NCI-H1092 (cell line): ENCODE results near the gene MEPCE.

ENCODE experiments used
- DNase-seq: peaks from one replicate; lab custom pipeline; 2025; lab: John Stamatoyannopoulos, UW

Gene MEPCE

DNA sequence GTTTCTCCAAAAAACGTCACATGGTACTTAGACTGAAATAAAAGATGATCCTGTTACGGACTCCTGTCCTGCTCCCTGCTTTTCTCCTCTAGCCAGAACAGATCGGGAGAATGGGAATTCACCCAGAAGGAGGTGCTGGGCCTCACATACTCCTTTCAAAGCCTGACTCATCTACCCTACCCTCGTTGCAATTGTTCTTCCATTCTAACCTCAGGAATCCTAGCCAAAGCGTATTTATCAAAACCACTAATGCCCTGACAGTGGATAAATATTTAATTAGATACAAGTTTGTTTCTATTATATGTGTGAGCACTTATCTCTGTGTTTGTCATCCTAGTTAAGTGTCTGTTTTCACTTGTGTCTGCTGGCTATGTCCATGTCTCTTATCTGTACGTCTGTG lies 22.9 kb upstream of the MEPCE start:
- DNase-seq, result no peak

DNA sequence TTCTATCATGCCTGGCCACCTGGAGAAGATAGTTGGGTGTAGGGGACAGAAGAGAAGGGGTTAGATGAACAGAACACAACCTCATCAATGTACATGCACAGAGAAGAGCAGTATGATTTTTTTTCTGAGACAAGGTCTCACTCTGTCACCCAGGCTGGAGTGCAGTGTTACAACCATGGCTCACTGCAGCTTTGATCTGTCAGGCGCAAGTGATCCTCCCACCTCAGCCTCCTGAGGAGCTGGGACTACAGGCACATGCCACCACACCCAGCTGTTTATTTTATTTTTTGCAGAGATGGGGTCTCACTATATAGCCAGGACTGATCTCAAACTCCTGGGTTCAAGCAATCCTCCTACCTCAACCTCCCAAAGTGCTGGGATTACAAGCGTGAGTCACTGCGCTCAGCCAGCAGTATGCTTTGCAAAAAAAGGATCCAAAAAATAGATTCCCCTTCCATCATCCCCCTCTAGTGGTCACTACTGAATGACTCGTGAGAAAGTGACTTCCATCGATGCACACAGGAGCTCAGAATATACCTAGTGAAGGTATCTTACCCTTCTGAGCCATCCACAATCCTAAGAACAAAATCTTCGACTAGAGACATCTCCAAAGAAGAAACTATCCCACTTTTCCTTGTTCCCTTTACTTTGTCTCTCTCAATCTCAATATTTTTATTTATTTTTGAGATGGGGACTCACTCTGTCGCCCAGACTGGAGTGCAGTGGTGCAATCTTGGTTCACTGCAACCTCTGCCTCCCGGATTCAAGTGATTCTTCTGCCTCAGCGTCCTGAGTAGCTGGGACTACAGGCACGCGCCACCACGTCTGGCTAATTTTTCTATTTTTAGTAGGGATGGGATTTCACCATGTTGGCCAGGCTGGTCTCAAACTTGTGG lies 22.1 kb upstream of the MEPCE start:
- peak; percentile 23 for DNase-seq

DNA sequence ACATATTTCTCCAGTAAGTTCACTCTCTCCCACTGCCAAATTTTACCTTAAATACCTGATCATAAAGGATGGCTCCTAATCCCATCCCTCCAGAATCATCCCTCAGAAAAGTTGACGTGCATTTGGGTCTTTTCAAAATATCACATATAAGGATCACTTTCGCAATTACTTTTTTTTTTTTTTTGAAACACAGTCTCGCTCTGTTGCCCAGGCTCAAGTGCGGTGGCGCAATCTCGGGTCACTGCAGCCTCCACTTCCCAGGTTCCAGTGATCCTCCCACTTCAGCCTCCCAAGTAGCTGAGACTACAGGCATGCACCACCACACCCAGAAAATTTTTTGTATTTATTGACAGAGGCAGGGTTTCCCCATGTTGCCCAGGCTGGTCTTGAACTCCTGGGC lies 18.5 kb upstream of the MEPCE start:
- no peak for DNase-seq

DNA sequence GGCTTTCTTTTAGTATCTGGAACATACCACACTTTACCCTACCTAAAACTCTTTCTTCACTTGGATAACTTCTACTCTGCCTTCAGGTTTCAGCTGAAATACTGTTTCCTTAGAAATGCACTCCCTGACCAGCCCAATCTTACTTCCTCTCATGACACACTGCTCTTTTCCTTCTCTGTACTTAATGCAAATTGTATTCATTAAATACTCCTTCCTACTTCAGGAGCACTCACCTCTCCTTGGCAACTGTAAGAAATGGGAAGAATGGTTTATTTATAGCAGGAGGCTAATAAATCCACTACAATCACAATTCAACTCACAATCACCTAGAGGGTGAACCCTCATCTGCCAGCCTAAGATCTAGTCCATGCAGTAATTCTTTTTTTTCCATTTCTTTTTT lies 16.3 kb upstream of the MEPCE start:
- DNase-seq, result no peak

DNA sequence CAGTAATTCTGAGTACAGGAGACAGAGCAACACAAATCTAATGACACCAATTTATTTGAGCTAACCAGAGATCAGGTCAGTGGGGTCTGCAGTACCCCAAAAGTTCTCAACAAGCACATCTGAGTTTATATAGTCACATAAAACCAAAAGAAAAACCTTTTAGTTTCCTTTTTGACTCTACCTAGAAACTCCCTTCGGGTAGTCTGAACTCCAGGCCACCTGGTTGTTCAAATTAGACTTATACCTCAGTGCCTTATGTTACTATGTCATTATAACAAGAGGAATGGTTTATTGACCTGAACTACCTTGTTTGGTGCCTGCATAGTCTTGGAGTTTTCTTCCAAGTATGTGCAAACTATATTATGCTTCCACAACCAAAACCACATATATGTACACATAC lies 15.7 kb upstream of the MEPCE start:
- DNase-seq, result no peak

DNA sequence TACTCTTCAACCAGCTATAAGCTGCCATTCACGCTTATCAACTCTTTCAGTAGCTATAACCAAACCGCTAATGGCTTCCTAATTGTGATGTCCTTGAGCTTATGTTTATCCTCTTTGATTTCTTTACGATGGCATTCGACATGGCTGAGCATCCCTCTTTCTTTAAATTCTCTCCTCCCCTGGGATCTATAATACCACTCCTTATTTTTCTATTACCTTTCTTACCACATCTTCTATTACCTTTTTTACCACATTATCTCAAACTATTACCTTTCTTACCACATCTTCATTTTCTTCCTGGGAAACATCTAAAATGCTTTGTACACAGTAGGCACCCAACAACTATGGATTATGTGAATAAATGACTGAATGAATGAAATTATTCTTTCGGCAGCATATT lies 14.2 kb upstream of the MEPCE start:
- no peak for DNase-seq

DNA sequence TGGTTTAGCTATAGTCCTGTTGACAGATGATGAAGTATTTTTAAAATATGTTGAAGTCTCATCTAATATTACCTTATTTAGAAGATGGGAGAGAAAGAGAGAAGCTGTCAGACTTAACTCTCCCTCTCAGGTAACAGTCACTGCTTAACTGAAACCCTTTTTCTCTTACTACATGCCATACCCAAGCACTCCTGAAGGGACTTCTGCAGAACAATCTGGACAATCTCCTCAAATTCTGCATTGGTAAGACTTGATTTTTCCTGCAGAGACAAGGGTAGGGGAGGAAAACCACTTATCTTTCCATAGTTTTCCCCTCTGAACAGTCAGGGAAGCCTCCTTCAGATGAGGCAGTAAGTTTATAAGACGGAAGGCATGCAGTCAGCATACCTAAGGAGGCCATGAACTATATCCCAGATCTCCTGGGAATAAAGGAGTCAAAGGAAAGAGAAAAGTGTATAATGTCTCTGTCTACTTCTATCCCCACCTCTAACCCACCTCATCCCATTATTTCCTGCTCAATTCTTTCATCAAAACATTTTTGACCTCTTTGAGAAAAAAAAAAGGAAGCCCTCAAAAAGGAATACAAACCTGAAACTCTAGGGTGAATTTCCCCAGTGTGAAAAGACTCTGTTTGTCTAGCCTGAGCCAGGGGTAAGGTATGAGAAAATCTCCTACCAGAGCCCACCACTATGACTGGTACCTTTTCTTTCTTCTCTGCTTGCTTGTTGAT lies 10.5 kb upstream of the MEPCE start:
- no peak for DNase-seq

DNA sequence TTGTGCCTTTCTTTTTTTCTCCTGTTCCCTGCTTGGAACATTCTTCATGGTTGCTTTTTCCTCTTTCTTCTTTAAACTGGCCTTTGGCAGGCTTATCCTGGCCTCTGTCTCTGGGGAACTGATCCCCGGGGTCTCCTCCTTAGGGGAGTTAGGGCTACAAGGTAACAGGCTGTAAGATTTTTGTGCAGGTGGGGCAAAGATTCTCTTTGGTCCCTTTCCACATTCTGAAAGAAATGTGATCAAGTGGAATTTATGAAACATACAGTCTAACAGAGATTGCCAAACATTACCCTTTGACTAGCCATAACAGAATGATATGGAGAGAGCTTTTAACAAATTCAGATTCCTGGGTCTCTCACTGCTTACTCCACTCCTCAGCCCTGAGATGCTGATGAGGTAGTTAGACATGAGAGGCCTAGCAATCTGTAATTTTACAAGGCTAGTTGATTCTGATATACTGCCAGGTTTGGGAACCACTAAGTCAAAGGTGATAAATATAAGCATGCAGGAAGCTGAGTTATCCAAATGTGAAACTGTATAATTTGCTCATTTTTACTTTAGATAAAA lies 9.9 kb upstream of the MEPCE start:
- DNase-seq, result no peak

DNA sequence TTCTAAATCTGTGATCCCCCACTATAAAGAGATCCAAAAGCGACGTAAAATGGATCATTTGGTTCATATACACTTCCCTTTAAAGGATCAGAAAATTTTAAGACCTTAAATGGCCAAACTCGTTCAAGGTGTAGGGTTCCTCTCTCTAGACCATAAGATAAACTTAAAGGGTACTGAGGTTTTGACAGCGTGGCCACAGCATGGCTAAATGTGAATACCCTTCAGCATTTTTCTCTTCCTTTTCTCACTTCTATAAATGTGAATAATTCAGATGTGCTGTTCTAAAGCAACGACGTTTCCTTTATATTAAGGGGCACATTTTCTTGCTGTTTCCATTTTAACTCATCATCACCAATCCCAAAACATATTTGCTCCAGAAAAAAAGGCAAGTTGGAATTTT lies 6.3 kb upstream of the MEPCE start:
- DNase-seq, result no peak

DNA sequence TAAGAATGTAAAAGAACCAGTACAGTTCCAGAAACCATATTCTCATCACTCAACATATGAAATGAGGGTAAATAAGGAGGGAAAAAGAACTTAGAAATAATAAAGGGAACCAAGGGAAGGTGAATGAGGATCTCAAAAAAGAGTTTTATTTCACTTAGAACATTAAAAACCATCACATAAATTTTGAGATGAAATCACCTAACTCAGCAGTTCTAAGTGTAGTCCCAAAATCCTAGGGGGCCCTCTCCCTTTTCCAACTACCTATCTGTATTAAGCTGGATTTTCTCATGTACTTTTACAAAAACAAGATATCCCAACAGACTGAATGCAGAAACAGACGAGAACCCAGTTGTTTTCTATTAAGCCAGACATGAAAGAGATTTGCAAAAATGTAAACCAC lies 4.3 kb upstream of the MEPCE start:
- no peak for DNase-seq

DNA sequence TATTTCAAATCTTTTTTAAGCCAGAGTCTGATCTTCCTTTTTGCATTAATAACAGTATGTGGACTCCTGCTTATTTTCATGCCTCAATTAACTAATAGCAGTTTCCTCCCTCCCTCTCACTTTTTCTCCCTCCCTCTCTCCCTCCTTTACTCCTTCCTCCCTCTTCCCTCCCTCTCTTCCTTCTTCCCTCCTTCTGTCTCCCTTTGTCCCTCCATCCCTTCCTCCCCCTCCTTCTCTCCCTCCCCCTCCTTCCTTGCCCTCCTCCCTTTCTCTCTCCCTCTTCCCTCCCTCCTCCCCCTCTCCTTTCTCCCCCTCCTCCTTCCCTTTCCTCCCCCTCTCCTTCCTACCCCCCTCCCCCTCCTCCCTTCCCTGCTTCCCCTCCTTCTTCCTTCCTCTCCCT lies 3.1 kb upstream of the MEPCE start:
- no peak for DNase-seq

DNA sequence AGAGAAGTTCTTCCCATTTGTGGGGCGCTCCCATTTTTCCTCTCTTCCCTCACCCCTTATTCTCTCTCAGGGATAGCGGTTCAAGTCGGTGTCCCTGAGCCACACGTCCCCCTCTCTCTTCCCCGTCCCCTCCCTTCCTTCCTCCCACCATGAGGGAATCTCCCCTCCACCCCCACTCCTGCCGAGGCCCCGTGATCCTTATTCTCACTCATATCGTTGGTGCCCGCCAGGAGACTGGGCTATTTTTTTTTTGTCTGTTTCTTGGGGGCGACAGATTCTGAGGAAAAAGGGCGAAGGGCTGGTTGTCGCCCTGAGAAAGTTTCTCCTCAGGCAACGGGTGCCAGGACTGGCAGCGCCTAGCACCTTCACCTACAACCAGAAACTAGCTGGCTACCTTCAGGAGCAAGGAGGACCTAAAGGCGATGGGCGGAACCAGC lies 1.9 kb upstream of the MEPCE start:
- no peak for DNase-seq

DNA sequence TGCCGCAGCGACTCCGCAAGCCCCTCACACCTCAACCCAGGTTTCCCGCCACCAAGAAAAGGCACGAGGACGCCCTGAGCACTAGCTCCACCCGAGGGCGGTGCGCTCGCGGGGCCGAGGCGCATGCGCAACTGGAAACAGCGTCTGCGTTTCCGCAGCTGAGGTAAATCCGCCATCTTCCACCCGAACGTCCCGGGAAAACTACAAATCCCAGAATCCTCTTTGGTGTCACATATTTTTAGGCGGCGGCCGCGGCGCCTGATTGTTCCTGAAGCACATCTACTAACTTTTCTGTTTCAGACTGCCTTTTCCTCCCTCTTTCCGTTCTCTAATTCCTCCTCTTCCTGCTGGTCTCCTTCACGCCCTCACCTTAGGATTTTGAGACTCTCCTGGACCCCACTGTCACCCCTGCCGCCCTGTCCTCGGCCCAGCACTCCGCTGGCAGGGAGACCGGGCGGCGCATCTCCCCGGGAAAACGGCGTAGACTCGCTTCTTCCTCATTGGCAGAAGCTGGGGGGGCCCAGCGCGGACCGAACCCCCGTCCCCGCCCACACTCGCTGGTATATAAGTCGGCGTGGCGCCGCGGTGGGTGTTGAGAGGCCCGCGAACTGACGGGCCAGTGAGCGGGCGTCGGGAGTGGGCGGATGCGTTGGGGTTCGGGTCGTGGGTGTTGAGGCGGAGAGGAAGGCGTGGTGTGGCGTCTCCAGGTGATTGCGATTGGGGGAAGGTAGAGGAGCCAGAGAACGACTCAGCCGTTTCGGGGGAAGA lies 1.2 kb upstream of the MEPCE start, which contains the start of gene ZCWPW1:
ZCWPW1 (minus strand) TSS at position 505 of the 768 bp plus-strand sequence. CDS start 8,054 bp downstream, outside the sequence.
- DNase-seq, result peak; percentile 97

DNA sequence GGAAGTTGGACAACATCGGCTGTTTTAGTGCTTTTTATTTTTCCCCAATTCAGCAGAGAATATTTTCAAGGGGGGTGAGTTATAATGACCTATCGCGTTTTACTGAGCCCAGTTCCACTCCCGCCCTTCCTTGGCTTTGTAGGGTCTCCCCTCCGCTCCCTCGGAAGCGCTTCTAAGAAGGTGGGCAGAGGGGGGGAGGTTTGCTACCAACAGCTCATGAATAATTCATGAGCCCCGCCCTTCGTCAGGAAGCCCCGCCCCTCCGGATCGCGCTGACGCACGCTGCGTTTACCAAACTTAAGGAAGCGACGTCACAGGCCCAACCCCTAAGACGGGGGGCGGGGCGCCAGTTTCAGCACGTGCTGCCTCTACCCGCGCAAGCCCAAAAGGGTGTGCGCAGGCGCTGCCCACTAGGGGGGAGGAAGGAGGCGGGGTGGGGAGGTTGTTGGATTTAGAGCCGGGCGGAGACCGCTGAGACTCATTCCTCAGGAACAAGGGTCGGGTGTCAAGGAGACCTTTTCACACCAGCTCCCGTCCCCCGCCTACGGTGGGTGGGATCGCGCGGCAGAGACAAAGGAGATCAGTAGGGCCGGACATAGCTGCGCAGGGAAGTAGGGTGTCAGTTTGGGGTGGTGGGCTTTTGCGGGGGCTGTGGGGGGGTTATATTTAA lies 529 bp upstream of the MEPCE start:
- peak; percentile 100 for DNase-seq

DNA sequence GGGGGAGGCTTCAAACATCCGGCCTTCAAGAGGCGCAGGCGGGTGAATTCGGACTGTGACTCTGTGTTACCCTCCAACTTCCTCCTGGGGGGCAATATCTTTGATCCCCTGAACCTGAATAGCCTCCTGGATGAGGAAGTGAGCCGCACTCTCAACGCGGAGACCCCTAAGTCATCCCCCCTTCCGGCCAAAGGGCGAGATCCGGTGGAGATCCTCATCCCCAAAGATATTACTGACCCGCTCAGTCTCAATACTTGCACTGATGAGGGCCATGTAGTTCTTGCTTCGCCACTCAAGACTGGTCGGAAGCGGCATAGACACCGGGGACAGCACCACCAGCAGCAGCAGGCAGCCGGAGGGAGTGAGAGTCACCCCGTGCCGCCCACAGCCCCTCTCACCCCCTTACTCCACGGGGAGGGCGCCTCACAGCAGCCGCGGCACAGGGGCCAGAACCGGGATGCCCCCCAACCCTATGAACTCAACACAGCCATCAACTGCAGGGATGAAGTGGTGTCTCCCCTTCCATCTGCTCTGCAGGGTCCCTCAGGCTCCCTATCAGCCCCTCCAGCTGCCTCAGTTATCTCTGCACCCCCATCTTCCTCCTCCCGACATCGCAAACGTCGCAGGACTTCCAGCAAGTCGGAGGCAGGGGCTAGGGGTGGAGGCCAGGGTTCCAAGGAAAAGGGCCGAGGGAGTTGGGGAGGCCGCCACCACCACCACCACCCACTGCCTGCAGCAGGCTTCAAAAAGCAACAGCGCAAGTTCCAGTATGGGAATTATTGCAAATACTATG lies 1.1 kb downstream of the MEPCE start:
- DNase-seq, result no peak

DNA sequence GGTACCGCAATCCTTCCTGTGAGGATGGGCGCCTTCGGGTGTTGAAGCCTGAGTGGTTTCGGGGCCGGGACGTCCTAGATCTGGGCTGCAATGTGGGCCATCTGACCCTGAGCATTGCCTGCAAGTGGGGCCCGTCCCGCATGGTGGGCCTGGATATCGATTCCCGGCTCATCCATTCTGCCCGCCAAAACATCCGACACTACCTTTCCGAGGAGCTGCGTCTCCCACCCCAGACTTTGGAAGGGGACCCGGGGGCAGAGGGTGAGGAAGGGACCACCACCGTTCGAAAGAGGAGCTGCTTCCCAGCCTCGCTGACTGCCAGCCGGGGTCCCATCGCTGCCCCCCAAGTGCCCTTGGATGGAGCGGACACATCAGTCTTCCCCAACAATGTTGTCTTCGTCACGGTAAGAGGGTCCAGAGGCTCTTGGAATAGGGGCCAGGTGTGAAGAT lies 1.7 kb downstream of the MEPCE start:
- DNase-seq, result no peak

DNA sequence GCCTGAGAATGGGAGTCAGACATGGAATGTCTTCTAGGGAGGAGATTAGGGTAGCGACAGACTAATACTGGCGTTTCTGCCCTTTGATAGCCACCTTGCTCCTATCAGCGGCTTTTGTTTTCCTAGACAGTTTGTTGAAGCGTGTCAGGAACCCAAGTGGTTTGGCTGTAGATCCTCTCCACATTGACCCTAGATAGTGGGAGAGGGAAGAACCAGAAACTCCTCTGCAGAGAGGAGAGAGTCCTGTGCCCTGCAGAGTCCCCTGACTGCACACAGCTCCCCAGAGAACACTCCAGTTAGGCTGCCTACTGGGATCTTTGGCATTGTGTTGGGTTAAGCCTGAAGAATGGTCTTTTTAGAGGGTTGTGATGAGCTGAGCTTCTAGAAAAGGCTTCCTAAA lies 2.4 kb downstream of the MEPCE start:
- DNase-seq, result no peak

DNA sequence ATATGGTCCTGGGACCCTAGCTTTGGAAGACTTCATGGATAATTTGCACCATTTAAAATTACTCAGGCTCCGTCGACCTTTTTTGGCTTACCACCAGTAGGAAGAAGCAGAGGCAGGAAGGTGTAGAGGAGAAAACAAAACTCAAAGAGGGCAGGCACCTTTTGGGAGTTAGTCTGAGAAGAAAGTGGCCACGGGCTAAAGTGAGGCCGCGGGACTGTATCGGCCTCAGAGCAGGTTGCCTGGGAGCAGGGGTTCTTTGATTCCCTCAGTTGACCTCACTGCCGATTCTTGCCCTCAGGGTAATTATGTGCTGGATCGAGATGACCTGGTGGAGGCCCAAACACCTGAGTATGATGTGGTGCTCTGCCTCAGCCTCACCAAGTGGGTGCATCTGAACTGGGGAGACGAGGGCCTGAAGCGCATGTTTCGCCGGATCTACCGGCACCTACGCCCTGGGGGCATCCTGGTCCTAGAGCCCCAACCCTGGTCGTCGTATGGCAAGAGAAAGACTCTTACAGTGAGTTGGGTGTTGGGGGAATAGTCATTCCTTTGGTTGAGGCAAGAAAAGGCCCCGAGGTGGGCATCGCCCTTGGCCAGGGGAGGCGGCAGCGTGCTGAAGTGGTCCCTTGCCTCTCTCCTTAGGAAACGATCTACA lies 3.1 kb downstream of the MEPCE start:
- DNase-seq, result no peak

DNA sequence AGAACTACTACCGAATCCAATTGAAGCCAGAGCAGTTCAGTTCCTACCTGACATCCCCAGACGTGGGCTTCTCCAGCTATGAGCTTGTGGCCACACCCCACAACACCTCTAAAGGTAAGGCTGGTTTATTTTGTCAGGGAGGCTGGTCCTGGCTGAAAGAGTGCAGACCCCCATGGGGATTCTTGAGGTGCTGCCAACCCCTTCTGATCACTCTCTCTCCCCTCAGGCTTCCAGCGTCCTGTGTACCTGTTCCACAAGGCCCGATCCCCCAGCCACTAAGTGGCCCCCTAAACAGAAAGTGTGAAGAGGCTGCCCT lies 3.6 kb downstream of the MEPCE start:
- DNase-seq, result no peak

DNA sequence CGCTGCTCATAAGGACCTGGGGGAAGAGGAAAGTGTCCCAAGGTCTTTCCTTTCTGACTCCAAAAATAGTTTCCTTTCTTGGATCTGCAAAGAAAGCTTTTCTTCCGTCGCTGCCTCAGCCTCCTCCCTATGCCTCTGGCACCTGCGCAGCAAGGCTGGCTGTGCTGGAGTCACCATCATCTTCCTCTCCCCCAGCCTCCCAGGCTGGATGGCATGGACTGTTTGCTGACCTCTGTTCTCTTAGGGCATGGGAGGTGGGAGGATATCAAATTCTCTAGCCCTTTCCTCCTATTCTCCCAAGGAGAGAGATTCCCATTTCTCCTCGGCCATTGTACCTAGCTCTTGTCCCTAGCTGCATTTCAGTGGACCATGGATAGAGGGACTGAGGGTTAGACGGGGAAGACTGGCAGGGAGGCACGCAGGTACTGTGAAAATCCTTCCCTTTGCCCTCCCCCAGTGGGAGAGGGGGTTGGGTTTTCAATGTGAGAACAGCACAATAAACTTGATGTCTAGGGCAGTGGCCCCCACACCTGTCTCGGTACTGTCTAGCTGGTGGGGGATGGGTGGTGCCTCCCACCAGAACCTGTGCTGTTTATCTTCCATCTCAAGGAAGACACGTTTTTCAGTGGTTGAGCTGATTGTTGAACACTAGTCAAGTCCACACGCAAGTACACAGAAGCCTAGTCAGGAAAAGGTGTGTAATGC lies 4.1 kb downstream of the MEPCE start:
- DNase-seq, result no peak
